Globus pallidus (tissue), 1 donor: ENCODE measurements around the gene TEX38.
"Not testable (repeated sequence)": the region's sequence is repeated elsewhere in the genome, so short reads cannot be mapped to it uniquely, and the experiment has no call there.

Experiments used
- DNase-seq: peaks from one replicate; pipeline ENCODE4 v3.0.0-alpha.2; 2015; ENCODE audit warnings: low spot score

The TEX38 gene

DNA sequence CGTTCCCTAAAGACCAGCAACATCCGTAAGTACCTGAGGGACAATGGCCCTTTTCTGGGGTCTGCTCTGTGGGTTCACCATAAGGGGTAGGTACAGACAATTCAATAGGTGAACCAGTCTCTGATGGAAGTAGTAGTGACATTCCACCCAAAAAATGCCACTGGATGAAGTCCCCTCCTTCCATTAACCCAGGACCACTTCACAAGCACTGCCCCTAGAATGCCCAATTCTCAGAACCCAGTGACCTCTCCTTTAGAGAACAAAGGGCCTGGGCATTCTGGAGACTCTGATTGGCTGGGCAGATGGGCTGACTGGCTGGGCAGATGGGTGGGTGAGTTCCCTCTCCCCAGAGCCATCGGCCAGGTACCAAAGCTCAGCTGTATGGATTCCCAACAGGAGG is at the start of gene TEX38:
Gene TEX38 (plus strand): TSS at position 301 of the 400 bp plus-strand sequence. CDS start 81 bp downstream, at position 382.
- DNase-seq = no peak

DNA sequence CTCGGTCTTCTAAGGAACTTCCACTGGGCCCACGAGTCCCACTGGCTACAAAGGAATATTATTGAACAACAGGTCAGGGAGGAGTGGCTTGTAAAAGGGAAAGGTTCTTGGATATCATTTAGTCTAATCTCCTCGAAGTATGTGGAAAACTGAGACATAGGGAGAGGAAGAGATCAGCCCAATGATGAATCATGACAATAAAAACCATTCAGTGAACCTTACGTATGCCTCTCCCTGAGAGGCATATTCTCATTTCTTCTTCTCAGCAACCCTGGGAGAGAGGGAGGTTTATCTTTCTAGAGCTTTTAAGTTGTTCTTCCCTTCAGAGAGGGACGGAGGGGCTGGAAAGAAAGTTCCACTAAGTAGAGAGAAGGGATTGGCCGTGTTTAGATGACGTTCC is 49.7 kb upstream of the TEX38 start:
- no peak for DNase-seq

DNA sequence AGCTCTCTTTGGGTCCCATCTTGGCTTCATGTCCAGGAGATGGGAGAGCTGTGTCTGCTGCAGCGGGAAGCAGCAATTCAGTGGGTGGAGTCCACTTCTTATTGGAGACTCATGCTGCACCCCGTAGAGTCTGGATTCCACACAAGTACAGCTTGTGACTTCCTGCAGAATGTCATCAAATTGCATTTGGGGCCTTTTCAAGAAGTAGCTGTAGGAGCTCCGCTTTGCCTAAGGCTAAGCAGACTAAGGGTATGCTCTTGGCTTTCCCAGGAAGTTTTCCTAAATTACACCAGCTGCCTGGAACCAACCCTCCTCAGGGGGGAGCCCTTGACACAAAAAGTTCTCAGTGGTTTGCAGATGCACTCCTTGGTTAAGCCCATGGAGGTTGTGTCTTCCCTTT is 49.3 kb upstream of the TEX38 start:
- no peak for DNase-seq

DNA sequence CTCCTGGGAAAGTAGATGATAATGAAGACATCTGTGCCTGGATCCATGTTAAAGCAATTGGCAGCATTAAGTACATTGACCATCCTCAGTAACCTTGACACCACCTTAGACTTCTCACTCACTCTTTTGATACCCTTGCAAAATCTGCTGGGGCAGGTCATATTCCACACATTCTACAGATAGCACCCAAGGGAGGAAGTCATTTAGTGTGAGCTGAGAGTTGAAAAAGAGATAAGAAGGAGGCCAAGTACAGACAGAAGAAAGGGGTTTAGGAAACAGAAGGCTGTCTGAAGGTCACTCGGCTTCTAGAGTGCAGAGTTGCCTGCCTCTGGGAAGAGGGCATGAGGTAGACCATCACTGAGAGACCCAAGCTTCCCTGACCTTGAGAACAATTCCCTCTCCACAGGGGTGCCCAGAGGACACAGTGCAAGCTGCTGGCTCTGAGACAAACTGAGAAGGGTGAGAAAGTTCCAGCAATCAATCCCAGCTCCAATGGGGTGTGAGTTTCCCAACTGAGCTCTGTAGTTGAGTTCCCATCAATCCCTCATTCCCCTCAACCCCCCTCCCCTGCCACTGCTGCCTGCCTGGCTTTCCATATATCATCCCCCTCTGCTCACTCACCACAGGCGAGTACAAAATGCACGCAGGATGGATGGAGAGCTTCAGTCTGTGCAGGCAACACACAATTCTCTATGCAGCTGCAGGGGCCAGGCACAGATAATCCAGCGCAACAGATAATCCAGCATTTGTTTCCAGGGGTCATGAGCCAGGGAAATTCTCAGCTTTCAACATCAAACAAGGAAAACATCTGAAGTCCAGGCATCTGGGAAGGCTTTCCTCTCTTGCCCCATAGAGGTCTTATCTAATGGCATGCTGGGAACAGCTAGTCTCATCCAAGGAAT is 47.7 kb upstream of the TEX38 start:
- no peak for DNase-seq

DNA sequence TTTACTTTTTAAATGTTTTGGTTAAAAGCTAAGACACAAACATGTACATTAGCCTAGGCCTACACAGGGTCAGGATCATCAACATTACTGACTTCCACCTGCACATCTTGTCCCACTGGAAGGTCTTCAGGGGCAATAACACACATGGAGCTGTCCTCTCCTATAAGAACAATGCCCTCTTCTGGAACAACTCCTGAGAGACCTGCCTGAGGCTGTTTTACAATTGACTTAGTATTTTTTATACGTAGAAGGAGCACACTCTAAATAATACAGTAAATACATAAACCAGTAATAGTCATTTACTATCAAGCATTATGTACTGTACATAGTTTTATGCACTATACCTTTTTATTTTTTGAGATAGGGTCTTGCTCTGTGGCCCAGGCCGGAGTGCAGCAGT is 40.9 kb upstream of the TEX38 start:
- no peak for DNase-seq

DNA sequence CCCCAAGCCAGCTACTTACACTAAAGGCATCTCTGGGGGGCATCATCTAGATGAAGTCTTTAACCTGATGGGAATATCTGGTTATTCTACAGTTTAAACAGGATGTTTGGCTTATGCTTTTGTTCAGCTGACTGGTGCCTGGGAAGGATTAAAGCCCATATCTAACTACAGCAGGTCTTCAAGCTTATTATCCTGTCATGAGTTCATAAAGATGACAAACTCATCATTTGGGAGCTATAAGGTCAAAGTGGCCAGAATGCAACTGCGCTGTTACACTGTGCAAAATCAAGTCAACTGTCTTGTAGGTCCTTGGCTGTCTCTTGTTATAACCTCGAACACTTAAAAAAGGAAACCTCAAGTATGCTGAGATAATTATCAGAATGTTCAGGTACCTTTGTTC is 36.4 kb upstream of the TEX38 start:
- DNase-seq = no peak

DNA sequence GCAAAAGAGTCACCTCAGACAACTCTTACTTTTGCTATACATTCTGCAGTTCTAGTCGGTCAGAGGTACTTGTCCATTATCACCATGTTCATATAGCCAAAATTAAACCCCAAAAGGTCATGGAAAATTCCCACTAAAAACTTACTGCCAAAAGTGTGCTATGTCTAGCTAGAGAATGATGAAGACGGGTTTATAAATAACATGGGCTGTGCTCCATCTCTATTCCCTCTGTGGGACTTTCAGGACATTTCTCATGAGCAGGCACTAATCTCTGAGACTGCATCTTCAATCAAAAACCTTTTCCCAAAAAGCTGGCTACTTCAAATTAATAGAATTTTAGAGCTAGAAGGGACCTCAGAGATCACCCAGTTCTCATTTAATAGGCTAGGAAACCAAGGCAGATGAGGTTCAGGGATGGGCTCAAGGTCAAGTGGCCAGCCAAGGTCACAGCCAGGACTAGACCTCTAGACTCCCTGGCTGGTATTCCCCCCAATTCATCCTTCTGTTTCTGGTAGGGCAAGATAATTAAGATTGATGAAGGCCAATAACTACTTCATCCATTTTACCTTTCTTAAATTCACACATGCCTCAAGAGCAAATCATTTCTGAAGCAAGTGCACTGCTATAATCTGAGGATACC is 34.1 kb upstream of the TEX38 start:
- DNase-seq = no peak

DNA sequence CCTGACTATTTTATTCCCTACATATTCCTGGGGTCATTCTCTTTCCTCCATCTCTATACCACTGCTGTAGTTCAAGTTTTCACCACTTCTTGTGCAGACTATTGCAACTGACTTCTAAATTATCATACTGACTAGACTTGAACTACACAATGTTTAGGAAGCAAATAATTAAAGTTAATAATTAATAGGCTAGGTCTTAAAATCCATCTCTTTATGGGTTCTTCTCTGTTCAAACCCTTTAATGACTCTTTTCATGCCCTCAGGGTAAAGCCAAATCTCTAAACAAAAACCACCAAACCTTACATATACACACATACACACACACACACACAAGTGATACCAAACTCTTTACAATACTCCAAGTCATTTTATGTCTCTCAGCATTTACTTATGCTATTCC is 32.7 kb upstream of the TEX38 start:
- DNase-seq = no peak

DNA sequence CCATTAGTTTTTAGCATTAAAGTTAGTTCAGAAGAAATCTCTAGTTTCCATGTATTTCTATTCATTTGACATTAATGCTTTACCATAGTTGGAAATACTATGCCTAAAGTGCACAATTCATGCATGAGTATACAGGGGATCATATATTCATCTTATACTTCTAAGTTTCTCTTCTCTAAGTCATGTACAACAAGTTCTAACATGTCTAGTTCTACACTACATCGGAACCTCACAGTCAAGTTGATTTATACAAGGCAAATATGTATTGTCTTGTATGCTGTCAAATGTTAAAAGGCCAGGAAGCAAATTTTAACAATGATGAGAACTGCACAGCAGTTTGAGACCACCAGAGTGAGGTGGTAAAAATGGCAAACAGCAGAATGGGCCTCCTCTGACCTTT is 32.1 kb upstream of the TEX38 start:
- no peak for DNase-seq

DNA sequence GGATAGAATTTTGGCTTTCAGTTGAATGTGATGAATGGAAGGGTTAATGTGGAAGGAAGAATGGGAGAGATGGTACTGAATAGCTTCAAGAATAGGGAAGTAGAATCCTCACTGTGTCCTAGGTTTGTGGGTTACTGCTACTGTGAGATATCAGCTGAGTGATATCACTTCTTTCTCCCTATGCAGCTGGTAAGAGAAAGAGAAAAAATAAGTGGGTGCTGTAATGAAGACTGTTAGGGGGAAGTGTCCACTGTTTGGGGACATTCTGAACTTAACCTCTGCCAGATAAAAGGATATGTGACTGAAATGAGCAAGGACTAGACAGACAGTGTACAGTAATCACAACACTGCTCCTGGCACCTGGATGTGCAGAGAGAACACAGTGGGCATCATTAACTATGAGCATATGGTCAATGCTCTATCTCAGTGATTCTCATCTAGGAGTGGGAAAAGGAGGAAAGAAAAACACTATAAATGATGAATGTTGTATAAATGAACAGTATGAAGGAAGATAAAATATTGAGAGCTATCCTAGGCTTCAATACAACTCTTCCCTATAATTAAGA is 29.5 kb upstream of the TEX38 start:
- DNase-seq = no peak

DNA sequence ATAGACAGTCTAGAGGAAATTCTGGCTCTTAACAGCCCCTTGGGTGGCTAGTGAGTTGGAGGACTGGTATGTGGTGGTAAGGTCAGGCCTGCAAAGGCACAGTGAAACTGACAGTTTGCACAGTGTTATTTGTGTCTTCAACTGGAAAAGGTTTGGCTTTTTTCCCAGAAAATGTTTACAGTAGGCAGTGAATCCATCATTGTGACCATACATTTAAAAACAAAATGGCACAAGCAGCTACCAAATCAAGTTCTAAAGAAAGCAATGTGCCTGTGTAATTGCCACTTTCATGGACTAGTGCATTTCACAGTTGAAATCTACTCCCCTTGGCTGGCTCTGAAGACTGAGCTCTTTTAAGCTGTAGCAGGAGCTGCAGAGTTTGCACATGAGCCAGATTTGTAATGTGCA is 28.3 kb upstream of the TEX38 start:
- DNase-seq = peak; percentile 27

DNA sequence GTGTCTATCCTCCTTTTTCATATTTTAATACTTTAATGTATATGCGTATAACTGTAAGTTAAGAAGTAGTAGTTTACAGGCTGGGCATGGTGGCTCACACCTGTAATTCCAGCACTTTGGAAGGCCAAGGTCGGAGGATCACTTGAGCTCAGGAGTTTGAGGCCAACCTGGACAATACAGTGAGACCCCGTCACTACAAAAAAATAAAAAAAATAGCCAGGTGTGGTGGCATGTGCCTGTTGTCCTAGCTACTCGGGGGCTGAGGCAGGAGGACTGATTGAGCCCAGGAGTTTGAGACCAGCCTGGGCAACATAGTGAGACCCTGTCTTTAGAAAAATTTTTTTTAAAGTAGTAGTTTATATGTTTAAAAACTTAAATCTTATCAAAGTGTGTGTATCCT is 25.8 kb upstream of the TEX38 start:
- DNase-seq = no peak

DNA sequence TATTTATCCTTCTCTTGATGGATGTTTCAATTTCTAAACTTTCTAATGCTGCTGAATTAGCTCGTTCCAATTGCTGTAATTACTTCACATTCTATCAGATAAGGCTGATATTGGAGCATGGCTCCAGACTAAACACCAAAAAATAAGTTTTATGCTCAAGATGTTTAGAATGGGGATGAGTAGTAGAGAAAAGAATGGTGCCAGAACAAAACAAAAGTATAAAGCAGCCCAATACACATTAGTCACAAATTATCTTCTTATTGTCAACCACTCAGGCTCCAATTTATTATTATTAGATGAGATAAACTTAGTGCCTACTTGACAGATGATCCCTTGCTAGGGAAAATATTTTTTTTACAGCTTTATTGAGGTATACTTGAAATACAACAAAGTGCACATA is 25.3 kb upstream of the TEX38 start:
- no peak for DNase-seq

DNA sequence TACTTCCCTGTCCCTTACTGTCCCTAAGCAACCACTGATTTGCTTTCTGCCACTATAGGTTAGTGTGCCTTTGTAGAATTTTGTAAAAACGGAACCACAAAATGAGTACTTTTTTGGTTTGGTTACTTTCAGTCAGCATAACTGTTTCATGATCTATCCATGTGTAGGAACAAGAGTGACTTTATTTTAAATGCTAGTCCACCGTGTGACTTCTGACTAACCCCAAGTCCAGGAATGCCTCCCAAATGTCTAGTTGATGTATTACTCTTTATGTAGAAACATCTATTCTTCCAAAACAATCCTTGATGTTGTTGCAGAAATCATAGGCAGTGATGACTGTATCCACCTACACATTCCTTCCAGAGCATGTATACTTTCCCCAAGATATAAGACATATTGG is 24.8 kb upstream of the TEX38 start:
- no peak for DNase-seq

DNA sequence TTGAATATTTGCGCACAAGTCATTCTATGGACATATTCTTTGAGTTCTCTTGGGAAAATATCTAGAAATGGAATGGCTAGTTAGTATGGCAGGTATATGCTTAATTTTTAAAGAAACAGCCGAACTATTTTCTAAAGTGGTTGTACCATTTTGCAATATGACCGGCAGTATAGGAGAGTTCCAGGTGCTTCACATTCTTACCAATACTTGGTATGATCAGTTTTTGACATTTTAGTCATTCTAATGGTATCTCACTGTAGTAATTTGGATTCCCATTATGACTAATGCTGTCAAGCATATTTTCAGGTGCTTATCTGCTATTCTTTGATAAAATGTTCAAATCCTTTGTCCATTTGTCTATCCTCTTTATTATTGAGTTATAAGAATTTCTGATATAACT is 24.0 kb upstream of the TEX38 start:
- no peak for DNase-seq

DNA sequence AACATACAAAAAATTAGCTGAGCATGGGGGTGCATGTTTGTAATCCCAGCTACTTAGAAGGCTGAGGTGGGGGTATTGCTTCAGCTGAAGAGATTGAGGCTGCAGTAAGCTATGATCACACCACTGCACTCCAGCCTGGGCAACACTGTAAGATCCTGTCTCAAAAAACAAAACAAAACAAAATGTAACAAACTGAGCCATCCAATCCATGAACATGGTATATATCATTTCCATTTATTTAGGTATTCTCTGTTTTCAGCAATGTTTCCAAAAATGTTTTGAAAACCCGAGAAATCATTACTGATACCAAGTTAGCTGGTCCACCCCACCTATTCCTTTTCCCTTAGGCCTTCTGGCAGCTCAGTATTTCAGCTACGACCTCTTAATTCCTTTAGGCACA is 21.9 kb upstream of the TEX38 start:
- no peak for DNase-seq

DNA sequence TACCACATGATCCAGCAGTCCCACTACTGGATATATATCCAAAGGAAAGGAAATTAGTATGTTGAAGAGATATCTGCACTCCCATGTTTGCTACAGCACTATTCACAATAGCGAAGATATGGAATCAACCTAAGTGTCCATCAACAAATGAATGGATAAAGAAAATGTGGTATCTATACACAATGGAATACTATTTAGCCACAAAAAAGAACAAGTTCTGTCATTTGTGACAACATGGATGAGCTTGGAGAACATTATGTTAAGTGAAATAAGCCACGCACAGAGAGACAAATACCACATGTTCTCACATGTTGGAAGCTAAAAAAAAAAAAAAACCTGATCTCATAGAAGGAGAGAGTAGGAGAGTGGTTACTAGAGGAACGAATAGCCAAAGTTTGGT is 21.2 kb upstream of the TEX38 start:
- DNase-seq = no peak

DNA sequence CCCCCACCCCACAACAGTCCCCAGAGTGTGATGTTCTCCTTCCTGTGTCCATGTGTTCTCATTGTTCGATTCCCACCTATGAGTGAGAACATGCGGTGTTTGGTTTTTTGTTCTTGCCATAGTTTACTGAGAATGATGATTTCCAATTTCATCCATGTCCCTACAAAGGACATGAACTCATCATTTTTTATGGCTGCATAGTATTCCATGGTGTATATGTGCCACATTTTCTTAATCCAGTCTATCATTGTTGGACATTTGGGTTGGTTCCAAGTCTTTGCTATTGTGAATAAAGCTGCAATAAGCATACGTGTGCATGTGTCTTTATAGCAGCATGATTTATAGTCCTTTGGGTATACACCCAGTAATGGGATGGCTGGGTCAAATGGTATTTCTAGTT is 20.5 kb upstream of the TEX38 start:
- DNase-seq = not testable (repeated sequence)

DNA sequence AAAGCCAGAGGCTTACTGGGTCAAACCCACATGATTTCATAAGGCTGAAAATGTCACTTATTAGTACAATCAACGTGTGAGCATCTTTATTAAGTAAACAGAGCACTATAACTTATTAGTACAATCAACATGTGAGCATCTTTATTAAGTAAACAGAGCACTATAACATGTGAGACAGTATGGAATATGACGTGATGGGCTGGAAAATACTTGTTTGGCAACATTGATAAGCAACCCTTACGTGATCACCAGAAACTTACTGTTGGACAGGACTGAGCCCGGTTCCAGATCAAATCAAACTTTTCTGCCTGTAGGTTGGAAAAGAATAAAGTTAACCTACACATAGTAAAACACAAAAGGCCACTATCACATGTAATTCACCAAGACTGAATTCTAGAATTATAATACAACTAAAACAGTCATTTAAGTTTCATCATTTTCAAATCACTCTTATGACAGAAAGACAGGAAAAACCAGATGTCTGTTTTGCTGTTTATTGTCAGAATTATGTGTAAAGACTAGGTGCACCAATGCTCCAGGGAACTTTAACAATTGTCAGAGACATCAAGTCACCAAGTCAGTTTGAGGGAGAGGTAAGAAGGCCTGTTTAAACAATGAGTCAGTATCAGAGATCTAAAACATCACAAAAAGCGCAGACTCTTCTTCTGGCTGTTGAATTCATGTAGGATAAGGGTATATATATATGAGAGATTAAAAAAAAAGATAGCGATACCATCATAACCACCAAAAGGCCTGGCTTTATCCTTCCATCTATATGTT is 19.1 kb upstream of the TEX38 start:
- DNase-seq = no peak

DNA sequence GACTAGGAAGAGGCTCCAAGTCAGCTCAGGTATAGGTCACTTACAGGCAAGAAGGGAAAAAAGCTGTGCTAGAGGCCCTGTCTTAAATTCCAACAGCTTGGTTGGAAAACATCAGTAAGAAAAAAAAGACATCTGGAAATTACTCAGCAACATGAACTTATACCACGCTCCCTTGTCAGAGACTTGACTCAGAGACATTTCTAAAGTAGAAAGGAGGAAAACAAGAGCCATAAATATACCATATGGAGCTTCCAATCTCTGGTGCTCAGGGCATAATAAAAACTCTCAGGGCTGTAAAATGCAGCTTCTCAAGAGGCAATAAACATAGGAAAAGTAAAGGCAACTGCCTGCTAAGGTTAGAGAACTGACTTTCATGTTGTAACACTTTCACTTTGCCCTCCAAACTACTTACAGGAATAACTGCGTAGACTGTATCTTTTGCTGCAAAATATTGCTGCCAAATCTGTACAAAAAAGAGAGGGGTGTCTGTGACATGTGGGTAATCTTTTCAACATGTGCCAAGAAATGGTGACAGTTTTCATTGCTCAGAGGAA is 18.2 kb upstream of the TEX38 start:
- no peak for DNase-seq

DNA sequence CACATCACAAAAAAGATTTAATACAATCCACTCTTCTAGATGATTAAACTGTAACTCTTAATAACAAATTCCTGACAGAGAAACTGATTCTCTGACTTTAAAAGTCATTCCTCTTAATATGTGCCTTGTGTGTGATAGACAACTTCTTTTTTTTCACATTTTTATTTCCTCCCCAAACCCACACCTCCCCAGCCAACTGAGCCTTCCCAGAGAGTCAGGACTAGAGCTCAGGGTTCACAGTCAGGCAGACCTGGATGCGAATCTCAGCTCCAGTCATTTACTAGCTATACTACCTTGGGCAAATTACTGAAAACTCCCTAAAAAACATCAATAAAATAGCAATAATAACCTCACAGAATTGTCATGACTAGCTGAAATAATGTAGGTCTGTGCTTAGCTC is 17.6 kb upstream of the TEX38 start:
- no peak for DNase-seq

DNA sequence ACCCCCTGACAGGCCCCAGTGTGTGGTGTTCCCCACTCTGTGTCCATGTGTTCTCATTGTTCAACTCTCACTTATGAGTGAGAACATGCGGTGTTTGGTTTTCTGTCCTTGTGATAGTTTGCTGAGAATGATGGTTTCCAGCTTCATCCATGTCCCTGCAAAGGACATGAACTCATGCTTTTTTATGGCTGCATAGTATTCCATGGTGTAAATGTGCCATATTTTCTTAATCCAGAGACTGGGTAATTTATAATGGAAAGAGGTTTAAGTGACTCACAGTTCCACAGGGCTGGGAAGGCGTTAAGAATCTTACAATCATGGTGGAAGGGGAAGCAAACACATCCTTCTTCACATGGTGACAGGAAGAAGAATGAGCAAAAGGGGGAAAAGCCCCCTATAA is 17.0 kb upstream of the TEX38 start:
- DNase-seq = not testable (repeated sequence)
